ENCODE results near the gene STX11.
A peak's percentile ranks its signal among the peaks of the same experiment; 100 is the strongest.
"Not testable (repeated sequence)": the region's sequence is repeated elsewhere in the genome, so short reads cannot be mapped to it uniquely, and the experiment has no call there.

The STX11 gene

DNA sequence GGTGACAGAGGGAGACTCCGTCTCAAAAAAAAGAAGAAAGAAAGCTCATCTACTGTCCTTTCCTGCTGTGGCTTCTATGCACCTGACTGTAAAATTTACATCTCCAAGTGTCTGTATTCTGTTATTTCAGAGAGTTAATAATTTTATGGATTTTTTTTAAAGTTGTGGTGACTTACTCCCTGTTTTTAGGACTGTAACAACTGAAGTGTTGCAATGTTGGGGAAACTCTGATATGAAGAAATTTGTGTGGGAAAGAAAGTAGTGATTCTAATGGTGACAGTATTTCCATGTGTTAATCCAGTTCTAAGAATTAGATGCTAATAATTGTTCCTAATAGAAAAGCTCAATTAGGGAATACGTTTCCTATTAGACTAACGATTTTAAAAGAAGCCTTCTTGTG, 27.4 kb downstream of the STX11 start:
- DNase-seq, result peak in 2 of 4 experiments; percentile 66 to 72

DNA sequence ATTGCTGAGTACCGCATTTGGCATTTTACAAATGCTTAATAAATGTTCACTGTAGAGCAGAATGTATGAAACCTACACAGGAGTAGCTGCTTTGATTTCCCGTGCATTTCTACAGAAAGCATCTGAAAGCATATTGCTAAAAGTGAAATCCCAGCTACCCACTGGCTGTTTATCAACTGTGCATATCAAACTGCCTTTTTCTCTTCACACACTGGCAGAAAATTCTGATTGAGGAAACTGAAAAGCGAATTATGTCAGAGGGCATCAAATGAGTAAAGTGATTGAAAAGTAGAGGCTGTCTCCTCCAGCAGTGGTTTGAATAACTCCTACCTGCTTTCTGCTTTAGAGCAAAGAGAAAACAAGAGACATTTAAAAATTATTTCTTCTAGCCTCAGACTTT, 28.0 kb downstream of the STX11 start:
- DNase-seq, result no peak

DNA sequence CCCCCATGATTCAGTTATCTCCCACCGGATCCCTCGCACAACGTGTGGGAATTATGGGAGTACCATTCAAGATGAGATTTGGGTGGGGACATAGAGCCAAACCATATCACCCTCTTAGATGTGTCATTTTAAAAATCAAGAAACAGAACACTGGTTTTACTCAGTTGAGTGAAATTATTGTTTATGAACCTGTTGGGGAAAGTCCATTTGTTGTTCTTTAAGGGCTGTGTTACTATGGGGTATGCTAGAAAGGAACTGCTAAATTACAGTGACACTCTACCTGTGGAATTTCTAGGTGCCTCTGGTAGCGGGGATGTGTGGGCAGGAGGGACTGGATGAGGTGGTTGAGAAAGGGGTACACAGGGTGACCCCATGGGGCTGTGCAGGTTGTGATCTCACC, 28.9 kb downstream of the STX11 start:
- no peak for DNase-seq

DNA sequence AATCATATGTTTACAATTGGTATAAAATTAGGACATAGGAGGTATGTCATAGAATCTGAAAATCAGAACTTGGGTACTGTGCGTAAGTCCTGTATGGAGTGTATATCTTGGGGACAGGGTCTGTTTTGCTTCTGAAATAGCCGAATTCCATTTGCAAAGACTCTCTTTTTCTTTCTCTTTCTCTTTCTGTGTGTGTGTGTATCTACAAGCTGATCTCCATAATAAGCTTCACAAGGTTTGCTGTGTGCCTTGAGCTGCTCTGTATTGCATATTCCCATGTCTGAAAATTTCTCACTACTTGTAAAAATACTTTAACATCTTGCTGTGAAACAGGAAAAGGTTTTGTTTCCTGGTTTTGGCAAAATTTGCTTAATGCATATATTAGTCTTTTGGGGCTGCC, 29.5 kb downstream of the STX11 start:
- no peak for DNase-seq

DNA sequence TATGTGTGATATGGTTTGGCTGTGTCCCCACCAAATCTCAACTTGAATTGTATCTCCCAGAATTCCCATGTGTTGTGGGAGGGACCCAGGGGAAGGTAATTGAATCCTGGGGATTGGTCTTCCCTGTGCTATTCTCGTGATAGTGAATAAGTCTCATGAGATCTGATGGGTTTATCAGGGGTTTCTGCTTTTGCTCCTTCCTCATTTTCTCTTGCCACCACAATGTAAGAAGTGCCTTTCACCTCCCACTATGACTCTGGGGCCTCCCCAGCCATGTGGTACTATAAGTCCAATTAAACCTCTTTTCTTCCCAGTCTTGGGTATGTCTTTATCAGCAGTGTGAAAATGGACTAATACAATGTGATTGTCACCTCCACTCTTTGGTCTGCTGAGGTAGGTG, 30.0 kb downstream of the STX11 start:
- DNase-seq, result peak; percentile 33 to 62 (median 56)

DNA sequence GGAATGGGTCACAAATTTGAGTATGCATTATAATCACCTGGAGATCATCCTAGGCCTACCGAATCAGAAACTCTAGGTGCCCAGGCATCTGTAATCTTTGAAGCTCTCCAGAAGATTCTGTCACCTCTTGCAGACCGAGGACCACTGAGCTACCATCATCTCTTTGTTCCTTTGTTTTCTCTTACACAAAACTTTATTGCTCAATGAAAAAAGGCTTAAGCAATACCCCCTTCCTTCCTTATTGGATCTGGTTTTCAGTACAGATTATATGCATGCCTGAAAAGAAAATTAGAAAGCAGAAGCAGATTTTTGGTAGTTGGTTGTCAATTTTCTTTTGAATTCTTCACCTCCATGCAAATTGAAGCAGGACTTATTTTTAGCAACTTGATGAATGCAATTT, 31.3 kb downstream of the STX11 start:
- DNase-seq, result peak; percentile 30 to 83 (median 66)

DNA sequence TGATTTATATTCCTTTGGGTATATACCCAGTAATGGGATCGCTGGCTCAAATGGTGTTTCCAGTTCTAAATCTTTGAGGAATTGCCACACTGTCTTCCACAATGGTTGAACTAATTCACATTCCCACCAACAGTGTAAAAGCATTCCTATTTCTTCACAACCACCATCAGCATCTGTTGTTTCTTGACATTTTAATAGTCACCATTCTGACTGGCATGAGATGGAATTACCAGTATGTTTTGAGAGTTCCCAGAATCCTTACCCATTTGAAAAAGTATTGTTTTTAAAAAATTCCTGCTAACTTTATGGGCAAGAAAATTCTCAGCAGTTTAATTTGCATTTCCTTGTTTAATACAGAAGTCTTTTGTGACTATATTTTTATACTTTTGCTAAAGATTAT, 33.9 kb downstream of the STX11 start:
- not testable (repeated sequence) for DNase-seq

DNA sequence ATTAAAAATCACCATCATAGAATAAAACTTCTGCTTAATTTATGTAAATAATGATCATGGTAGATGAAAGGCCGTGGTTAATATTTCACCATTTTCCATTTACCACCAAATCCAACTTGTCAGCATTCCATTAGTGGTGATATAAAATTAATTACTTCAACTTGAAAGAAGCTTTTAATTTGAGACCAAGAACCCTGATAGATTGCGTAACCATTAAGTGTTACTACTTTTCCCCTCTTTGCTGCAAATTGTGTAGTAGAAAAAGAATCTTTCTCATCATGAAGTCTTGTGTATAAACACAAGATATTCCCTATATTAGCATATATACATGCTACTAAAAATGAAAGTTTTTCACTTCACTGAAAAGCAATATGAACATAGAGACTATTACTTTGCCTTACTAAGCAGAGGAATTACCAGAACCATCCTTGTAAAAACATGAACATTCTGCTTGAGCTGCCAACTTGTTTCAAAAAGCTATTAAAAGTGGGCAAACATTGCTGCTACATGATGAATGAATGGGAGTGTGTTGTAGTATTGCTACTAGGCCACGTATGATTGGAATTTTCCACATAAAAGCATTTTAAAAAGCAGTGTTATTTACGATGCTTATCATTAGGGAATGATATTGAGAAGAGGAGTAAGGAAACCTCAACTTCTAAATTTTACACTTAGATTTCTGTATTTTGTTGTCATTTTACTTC, 35.0 kb downstream of the STX11 start:
- no peak for DNase-seq

DNA sequence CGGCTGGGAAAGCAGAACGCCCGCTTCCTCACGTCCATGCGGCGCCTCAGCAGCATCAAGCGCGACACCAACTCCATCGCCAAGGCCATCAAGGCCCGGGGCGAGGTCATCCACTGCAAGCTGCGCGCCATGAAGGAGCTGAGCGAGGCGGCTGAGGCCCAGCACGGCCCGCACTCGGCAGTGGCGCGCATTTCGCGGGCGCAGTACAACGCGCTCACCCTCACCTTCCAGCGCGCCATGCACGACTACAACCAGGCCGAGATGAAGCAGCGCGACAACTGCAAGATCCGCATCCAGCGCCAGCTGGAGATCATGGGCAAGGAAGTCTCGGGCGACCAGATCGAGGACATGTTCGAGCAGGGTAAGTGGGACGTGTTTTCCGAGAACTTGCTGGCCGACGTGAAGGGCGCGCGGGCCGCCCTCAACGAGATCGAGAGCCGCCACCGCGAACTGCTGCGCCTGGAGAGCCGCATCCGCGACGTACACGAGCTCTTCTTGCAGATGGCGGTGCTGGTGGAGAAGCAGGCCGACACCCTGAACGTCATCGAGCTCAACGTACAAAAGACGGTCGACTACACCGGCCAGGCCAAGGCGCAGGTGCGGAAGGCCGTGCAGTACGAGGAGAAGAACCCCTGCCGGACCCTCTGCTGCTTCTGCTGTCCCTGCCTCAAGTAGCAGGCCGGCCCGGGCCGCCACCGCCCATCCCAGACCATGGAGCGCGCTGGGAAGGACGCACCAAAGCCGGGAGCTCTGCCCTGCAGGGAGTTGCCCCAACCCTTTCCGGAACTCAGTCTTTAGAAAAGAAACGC, 36.7 kb downstream of the STX11 start:
- no peak for DNase-seq

DNA sequence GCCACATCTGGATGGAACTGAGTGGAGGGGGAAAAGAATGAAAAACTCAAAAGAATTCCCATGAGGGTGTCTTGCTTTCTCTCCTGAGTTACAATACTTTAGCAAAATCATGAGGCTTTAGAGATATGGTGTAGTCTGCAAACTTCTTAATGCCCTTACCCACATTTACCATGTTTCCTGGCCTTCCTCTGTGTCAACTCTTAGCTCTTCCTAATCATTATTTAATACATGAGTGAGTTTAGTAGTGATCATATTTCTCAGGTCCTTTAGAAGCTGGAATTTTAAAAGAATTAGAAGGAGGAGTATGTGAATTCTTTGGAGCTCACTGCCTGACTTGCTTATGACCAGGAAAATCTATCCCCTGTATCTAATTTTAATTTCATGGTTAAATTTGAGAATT, 39.0 kb downstream of the STX11 start:
- DNase-seq, result no peak

DNA sequence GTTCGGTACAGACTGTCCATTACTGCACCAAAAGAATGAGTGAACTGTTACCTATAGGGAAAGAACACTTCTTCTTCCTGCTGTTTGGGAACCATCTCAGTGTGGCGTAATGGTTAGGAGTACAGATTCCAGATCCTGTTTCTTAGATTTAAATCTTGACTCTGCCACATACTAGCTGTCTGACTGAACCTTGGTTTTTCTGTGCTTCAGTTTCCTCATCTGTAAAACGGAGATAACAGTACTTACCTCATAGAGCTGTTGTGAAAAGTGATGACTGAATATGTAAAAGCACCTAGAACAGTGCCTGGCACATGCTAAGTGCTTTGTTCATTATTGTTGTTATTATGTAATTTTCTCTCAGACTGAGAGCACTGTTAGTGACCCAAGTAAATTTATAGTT, 39.8 kb downstream of the STX11 start:
- peak in 1 of 4 experiments; percentile 31 for DNase-seq

DNA sequence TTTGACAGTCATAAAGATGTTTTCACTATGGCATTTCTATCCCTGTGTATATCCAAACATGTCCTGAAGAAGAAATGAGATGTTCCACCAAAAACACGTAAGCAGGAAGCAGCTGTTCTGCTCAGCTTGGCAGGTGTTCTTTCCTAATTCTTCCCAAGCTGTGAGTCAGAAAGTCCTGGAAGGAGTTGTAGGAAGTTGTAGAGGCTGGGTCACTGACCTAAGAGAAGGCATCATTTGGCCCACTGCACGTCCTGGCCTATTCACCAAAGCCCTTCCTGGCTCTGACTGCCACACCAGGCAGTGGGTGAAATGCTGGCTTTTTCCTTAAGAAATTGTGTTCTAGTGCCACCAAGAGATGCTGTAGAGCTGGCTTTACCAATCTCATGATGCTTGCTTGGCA, 40.3 kb downstream of the STX11 start:
- DNase-seq, result no peak

DNA sequence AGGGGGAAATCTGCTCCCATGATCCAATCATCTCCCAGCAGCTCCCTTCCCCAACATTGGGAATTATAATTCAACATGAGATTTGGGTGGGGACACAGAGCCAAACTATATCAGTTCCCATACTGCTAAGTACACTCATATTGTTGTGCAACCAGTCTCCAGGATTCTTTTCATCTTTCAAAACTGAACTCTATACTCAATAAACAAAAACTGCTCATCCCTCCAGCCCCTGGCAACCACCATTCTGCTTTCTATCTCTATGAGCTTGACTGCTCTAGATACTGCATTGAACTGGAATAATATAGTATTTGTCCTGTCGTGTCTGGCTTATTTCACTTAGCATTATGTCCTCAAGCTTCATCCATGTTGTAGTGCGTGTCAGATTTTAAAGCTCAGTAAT, 42.9 kb downstream of the STX11 start:
- DNase-seq, result no peak

DNA sequence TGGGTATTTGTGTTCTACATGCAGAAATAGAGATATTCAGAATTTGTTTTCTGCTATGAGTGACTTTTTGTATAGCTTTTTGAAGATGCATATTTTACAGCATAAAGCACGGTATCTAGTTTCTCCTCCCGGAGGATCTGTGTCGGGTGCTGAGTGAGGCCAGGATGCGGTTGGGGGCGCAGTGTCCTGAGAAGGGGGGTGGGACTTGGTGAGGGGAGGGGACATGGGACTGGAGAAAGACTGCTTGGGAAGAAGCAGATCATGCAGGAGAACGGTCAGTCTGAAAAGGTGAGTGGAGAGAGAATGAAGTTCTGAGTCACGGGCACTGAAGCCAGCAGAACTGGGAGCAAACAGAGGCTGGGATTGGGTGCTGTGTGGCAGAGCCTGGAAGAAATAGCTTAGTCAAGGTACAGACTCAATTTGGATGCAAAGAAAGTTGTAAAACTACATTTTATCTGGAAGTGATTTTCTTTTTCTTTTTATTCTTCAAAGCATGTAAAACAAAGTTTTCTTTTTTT, 44.0 kb downstream of the STX11 start:
- no peak for DNase-seq

DNA sequence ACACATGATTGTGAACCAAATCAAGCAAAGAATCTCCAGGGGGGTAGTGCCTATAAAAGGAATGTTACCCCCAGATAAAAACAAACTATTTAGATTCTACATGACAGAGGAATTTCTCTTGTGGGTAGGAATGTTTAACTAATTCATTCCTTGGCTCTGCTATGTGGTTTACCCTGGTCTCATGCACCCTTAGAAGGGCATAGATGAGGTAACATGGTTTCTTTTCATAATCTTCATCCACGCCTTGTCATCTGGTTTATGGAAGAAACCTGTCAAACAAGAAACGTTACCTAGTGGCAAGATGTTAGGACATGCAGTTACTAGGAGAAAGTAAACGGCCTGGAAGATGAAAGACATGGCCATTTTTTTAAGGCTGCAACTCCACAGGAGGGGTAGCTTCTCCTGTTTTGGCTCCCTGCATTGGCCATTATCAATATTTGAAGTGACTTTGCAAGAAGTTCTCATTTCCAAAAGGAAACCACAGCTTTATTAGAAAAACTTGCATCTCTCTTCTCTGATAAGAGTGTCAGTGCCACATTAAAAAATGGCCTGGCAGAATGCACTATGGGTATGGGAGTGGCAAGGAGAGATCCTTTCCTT, 45.5 kb downstream of the STX11 start:
- no peak for DNase-seq

DNA sequence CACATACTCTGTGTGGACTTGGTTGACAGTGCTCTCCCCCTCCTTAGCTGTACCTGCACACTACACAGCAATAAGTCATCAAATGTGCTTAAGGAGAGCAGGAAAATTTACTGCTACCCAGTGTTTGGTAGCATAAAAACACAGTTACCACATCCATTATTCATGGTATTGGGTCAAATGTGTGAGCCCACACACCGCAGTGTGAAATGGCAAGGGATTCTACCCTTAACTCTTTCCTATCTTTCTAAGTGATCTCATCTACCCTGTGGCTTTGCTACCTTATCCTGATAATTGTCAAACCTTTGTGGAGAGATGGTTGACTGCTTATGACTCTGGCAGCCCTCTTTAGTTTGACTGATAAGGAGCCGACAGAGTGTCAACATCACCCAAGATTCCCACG, 47.6 kb downstream of the STX11 start:
- DNase-seq, result no peak

DNA sequence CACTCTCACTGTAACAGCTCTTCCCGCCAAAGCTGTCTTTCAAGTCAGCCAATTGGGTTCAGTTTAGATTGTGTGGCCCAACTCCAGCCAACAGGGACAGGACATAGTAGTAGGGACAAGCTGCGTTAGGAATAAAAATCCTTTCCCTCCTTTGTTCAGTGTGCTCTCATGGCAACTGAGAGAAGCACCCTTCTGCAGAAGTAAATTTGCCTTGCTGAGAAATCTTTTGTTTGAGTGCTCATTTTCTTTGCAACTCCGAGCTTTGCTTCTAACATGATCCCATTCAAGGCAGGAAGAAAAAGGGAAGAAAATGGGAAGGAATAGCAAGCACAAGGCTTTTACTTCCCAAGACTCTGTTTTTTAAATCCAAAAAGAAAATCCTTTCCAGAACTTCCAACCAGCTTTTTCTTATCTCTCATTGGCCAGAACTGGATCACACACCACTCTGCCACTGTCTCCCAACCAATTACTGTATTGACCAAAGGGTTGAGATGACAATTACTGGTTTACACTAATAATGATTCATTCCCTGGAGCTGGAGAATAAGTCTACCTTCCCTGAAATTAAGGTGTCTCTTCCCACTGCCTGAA, 52.7 kb downstream of the STX11 start:
- no peak for DNase-seq

DNA sequence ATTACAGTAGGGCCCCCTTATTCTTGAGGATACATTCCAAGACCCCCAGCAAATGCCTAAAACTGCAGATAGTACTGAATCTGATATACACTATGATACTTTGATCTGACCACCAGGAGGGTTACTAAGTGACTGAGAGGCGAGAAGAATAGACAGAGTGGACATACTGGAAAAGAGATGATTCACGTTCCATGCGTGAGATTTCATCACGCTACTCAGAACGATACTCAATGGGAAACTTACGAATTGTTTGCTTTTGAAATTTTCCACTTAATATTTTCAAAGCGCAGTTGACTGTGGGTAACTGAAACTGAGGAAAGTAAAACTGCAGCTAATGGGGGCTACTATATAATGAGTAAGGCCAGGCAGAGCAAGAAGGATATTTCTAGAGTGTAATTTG, 60.8 kb downstream of the STX11 start:
- no peak for DNase-seq

DNA sequence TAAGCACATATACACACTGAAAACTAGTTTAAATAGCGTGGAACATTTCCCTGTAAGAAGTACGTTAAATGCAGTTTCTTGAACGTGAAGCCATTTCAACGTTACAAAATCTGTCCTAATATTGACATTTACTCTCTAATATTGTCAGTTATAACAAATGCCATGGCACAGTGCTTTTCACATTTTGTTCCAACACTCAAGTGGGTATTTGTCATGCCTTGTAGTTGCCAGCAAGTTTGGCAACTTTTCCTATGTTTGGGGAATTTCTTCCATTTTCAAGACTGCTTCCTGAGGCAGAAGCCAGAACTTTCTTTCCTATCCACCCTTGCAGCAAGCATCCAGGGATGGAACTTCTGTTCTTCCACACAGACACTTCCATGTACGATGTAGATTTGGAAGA, 63.0 kb downstream of the STX11 start:
- no peak for DNase-seq

DNA sequence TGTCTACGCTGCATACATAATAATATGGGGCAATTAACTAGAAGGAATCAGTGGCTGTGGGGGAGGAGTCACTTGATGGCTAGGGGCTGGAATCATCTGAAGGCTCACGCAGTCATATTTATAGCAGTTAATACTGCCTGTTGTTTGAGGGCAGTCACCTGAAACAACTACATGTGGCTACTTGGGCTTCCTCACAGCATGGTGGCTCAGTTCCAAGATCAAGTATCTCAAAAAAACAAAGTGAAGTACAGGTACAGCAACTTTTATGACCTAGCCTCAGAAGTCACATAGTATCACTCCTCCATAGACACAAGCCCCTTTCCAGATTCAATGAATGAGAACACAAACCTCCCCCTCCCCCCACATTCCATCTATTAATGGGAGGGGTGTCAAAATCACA, 63.7 kb downstream of the STX11 start:
- DNase-seq, result no peak

DNA sequence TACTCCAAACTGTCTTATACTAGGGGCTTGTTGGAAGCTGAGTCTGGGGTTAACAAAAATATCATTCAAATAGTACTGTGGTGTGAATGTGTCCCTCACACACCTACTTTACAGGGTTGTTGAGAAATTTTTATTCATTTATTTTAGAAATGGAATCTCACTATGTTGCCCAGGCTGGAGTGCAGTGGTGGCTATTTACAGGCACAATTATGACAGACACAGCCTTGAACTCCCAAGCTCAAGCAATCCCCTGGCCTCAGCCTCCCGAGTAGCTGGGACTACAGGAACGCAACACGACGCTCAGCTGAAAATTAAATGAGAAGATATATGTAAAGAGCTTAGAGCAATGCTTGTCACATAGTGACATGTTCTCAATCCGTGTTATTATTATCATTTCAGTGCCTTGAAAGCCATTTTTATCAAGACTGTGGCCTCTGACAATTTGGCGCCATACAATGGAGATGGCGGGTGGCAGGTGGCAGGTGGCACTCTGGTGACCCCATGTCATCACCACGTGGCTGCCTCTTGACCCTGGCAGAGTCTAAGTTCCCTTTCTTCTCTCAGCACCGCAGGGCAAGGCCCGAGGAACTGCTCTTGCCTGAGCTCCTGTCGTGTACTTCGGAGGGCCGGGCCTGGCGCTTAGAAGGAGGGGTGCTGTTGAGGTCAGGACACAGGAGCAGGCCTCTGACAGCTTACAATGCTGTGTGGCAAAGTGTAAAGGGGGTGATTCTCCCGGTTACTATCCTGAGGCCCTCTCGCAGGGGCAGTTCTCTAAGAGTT, 64.5 kb downstream of the STX11 start:
- DNase-seq, result peak; percentile 22 to 56 (median 39)

DNA sequence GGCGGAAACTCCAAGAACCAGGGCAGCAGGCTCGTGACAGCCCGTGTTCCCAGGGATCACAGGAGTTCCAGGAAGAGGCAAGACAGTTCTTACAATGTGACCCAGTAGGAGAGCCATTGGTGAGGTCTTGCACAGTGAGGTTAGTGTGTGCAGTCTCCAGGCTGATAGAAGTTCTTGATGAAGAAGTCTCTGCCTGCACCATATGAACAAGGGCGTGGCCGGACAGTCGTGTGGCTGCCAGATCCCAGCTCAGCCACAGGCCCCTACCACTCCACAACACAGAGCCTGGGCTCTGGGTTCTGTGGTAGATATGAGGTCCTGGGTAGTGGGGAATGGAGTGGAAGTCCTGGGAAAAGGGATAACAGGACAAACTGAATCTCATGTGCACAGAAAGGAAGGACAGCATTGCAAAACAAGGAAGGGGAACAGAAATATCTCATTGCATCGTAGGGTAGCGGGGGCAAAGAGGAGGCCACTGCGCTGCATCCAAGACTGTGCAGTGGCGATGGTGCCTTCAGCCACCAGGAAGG, 65.2 kb downstream of the STX11 start:
- DNase-seq, result peak in 3 of 4 experiments; percentile 50 to 62 (median 57)

Measured in suppressor macrophage (primary cell).